ENCODE results near the gene CCDC185. TPM values are rescaled to one million over a fixed set of nuclear protein-coding genes. Genes with fewer than 3 reads are reported as not detected.

The CCDC185 gene
- total and polyA plus RNA-seq, 2 experiments from 2014 or later, result 0.56 TPM; not detected in 1

DNA sequence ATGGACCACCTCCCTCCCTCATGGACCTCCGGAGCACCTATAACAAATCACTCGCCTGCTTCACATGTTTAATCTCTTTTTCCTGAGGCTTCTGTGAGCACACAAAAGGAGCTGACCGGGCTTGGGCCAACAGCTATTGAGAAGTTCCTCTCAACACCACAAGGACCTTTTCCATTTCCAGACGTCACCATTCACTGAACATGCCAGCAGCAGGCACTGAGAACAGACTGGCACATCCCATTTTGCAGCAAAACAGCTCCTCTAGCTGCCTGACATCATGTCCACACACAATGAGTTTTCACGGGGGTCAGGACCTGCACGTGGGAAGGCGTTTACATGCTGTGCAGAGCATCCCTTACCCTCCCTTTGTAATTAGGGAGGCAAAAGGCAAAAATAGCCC lies 40.3 kb upstream of the CCDC185 start:
- no peak overlapping the region for H3K27ac ChIP-seq (ENCODE audit: low read depth)
- no peaks in the 10 kb centered on the region for H3K4me1 ChIP-seq (ENCODE audit: insufficient read depth)
- H2AFZ ChIP-seq, result no peak overlapping the region
- no peak overlapping the region for H3K4me3 ChIP-seq
- Mint-ChIP-seq H3K27ac (no peak overlapping the region), H3K36me3 (ENCODE audit: low read depth) (no peaks in the 10 kb centered on the region), H3K9me3 (no peaks in the 10 kb centered on the region), H3K27me3 (ENCODE audit: insufficient read depth, low read depth, poor library complexity) (peaks cover 5% of the 10 kb centered on the region), H3K4me1 (peaks cover 3% of the 10 kb centered on the region; the same call in 1 of the 3 replicates), H3K4me3 (no peak overlapping the region)
- no peaks in the 10 kb centered on the region for H3K9me2 ChIP-seq (ENCODE audit: insufficient read depth)
- H4K20me1 ChIP-seq (replicated peaks; ENCODE audit: insufficient read depth), result no peaks in the 10 kb centered on the region
- DNase-seq (ENCODE audit: low spot score), result no peak
- no peak for ATAC-seq
- H3K79me2 ChIP-seq (replicated peaks; ENCODE audit: insufficient read depth), result no peaks in the 10 kb centered on the region
- no peaks in the 10 kb centered on the region for H3F3A ChIP-seq (replicated peaks; ENCODE audit: low read depth)
- TF ChIP-seq, protein P1, sequence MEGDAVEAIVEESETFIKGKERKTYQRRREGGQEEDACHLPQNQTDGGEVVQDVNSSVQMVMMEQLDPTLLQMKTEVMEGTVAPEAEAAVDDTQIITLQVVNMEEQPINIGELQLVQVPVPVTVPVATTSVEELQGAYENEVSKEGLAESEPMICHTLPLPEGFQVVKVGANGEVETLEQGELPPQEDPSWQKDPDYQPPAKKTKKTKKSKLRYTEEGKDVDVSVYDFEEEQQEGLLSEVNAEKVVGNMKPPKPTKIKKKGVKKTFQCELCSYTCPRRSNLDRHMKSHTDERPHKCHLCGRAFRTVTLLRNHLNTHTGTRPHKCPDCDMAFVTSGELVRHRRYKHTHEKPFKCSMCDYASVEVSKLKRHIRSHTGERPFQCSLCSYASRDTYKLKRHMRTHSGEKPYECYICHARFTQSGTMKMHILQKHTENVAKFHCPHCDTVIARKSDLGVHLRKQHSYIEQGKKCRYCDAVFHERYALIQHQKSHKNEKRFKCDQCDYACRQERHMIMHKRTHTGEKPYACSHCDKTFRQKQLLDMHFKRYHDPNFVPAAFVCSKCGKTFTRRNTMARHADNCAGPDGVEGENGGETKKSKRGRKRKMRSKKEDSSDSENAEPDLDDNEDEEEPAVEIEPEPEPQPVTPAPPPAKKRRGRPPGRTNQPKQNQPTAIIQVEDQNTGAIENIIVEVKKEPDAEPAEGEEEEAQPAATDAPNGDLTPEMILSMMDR (conservative IDR thresholded peaks at IDR 0.05; ENCODE audit: low read depth in 2 of 2), result no peak
- no peak for TF ChIP-seq JUNB (IDR thresholded peaks at IDR 0.05; ENCODE audit: unreplicated experiment)
- TF ChIP-seq POLR2AphosphoS5 (IDR thresholded peaks at IDR 0.05; ENCODE audit: low read depth), result no peak
- no peak for TF ChIP-seq STAT1 (IDR thresholded peaks at IDR 0.05; ENCODE audit: unreplicated experiment)
- TF ChIP-seq CREB1 (CRISPR knock-in tag; IDR thresholded peaks at IDR 0.05; ENCODE audit: low read depth), result no peak
- TF ChIP-seq, protein P2, sequence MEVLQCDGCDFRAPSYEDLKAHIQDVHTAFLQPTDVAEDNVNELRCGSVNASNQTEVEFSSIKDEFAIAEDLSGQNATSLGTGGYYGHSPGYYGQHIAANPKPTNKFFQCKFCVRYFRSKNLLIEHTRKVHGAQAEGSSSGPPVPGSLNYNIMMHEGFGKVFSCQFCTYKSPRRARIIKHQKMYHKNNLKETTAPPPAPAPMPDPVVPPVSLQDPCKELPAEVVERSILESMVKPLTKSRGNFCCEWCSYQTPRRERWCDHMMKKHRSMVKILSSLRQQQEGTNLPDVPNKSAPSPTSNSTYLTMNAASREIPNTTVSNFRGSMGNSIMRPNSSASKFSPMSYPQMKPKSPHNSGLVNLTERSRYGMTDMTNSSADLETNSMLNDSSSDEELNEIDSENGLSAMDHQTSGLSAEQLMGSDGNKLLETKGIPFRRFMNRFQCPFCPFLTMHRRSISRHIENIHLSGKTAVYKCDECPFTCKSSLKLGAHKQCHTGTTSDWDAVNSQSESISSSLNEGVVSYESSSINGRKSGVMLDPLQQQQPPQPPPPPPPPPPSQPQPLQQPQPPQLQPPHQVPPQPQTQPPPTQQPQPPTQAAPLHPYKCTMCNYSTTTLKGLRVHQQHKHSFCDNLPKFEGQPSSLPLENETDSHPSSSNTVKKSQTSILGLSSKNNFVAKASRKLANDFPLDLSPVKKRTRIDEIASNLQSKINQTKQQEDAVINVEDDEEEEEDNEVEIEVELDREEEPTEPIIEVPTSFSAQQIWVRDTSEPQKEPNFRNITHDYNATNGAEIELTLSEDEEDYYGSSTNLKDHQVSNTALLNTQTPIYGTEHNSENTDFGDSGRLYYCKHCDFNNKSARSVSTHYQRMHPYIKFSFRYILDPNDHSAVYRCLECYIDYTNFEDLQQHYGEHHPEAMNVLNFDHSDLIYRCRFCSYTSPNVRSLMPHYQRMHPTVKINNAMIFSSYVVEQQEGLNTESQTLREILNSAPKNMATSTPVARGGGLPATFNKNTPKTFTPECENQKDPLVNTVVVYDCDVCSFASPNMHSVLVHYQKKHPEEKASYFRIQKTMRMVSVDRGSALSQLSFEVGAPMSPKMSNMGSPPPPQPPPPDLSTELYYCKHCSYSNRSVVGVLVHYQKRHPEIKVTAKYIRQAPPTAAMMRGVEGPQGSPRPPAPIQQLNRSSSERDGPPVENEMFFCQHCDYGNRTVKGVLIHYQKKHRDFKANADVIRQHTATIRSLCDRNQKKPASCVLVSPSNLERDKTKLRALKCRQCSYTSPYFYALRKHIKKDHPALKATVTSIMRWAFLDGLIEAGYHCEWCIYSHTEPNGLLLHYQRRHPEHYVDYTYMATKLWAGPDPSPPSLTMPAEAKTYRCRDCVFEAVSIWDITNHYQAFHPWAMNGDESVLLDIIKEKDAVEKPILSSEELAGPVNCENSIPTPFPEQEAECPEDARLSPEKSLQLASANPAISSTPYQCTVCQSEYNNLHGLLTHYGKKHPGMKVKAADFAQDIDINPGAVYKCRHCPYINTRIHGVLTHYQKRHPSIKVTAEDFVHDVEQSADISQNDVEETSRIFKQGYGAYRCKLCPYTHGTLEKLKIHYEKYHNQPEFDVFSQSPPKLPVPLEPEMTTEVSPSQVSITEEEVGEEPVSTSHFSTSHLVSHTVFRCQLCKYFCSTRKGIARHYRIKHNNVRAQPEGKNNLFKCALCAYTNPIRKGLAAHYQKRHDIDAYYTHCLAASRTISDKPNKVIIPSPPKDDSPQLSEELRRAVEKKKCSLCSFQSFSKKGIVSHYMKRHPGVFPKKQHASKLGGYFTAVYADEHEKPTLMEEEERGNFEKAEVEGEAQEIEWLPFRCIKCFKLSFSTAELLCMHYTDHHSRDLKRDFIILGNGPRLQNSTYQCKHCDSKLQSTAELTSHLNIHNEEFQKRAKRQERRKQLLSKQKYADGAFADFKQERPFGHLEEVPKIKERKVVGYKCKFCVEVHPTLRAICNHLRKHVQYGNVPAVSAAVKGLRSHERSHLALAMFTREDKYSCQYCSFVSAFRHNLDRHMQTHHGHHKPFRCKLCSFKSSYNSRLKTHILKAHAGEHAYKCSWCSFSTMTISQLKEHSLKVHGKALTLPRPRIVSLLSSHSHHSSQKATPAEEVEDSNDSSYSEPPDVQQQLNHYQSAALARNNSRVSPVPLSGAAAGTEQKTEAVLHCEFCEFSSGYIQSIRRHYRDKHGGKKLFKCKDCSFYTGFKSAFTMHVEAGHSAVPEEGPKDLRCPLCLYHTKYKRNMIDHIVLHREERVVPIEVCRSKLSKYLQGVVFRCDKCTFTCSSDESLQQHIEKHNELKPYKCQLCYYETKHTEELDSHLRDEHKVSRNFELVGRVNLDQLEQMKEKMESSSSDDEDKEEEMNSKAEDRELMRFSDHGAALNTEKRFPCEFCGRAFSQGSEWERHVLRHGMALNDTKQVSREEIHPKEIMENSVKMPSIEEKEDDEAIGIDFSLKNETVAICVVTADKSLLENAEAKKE (CRISPR knock-in tag; IDR thresholded peaks at IDR 0.05), result no peak
- no peak for TF ChIP-seq EZH2phosphoT487 (IDR thresholded peaks at IDR 0.05; ENCODE audit: unreplicated experiment)
- no peak for TF ChIP-seq NANOG (IDR thresholded peaks at IDR 0.05; ENCODE audit: borderline replicate concordance)
- no peak for TF ChIP-seq ZNF114 (CRISPR knock-in tag; IDR thresholded peaks at IDR 0.05)
- TF ChIP-seq, protein P3, sequence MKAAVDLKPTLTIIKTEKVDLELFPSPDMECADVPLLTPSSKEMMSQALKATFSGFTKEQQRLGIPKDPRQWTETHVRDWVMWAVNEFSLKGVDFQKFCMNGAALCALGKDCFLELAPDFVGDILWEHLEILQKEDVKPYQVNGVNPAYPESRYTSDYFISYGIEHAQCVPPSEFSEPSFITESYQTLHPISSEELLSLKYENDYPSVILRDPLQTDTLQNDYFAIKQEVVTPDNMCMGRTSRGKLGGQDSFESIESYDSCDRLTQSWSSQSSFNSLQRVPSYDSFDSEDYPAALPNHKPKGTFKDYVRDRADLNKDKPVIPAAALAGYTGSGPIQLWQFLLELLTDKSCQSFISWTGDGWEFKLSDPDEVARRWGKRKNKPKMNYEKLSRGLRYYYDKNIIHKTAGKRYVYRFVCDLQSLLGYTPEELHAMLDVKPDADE (IDR thresholded peaks at IDR 0.05), result no peak
- no peak for TF ChIP-seq EZH2 (IDR thresholded peaks at IDR 0.05; ENCODE audit: low read depth, unreplicated experiment)
- TF ChIP-seq, protein P4, sequence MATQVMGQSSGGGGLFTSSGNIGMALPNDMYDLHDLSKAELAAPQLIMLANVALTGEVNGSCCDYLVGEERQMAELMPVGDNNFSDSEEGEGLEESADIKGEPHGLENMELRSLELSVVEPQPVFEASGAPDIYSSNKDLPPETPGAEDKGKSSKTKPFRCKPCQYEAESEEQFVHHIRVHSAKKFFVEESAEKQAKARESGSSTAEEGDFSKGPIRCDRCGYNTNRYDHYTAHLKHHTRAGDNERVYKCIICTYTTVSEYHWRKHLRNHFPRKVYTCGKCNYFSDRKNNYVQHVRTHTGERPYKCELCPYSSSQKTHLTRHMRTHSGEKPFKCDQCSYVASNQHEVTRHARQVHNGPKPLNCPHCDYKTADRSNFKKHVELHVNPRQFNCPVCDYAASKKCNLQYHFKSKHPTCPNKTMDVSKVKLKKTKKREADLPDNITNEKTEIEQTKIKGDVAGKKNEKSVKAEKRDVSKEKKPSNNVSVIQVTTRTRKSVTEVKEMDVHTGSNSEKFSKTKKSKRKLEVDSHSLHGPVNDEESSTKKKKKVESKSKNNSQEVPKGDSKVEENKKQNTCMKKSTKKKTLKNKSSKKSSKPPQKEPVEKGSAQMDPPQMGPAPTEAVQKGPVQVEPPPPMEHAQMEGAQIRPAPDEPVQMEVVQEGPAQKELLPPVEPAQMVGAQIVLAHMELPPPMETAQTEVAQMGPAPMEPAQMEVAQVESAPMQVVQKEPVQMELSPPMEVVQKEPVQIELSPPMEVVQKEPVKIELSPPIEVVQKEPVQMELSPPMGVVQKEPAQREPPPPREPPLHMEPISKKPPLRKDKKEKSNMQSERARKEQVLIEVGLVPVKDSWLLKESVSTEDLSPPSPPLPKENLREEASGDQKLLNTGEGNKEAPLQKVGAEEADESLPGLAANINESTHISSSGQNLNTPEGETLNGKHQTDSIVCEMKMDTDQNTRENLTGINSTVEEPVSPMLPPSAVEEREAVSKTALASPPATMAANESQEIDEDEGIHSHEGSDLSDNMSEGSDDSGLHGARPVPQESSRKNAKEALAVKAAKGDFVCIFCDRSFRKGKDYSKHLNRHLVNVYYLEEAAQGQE (IDR thresholded peaks at IDR 0.05; ENCODE audit: unreplicated experiment), result no peak
- no peak for TF ChIP-seq ZNF331 (CRISPR knock-in tag; IDR thresholded peaks at IDR 0.05; ENCODE audit: low read depth)
- no peaks in the 10 kb centered on the region for H3K27me3 ChIP-seq (ENCODE audit: insufficient read depth)
- H3K36me3 ChIP-seq (ENCODE audit: insufficient read depth), result no peaks in the 10 kb centered on the region
- H3K4me2 ChIP-seq, result no peak overlapping the region

Data from GM23338 (cell line).